ENCODE results near the gene PPP1R12B.
"Not testable (repeated sequence)": the region's sequence is repeated elsewhere in the genome, so short reads cannot be mapped to it uniquely, and the experiment has no call there.

Gene PPP1R12B

GRCh38 chr1:202439308-202439707, 90.8 kb downstream of the PPP1R12B start:
- in situ Hi-C loops (cut with MboI; ENCODE audit: low sequenced_read_pairs): no loop called here

- in situ Hi-C loops (cut with MboI; ENCODE audit: low sequenced_read_pairs): not testable (repeated sequence)
Measured at GRCh38 chr1:202448140-202448539, 99.6 kb downstream of the PPP1R12B start.

GRCh38 chr1:202451641-202452040, 103.1 kb downstream of the PPP1R12B start:
- in situ Hi-C loops (cut with MboI; ENCODE audit: low sequenced_read_pairs): not testable (repeated sequence)

- in situ Hi-C loops (cut with MboI; ENCODE audit: low sequenced_read_pairs): no loop called here
Measured at GRCh38 chr1:202452508-202452907, 104.0 kb downstream of the PPP1R12B start.

GRCh38 chr1:202456372-202457169, 108.1 kb downstream of the PPP1R12B start:
- in situ Hi-C loops (cut with MboI; ENCODE audit: low sequenced_read_pairs): not testable (repeated sequence)

GRCh38 chr1:202458651-202459050, 110.2 kb downstream of the PPP1R12B start:
- in situ Hi-C loops (cut with MboI; ENCODE audit: low sequenced_read_pairs): not testable (repeated sequence)

- in situ Hi-C loops (cut with MboI; ENCODE audit: low sequenced_read_pairs): not testable (repeated sequence)
Measured at GRCh38 chr1:202459470-202460142, 111.1 kb downstream of the PPP1R12B start.

- in situ Hi-C loops (cut with MboI; ENCODE audit: low sequenced_read_pairs): not testable (repeated sequence)
Measured at GRCh38 chr1:202460143-202460495, 111.6 kb downstream of the PPP1R12B start.

- in situ Hi-C loops (cut with MboI; ENCODE audit: low sequenced_read_pairs): no loop called here
Measured at GRCh38 chr1:202462342-202463076, 114.0 kb downstream of the PPP1R12B start.

GRCh38 chr1:202464153-202464742, 115.7 kb downstream of the PPP1R12B start:
- in situ Hi-C loops (cut with MboI; ENCODE audit: low sequenced_read_pairs): not testable (repeated sequence)

GRCh38 chr1:202465644-202466270, 117.3 kb downstream of the PPP1R12B start:
- in situ Hi-C loops (cut with MboI; ENCODE audit: low sequenced_read_pairs): not testable (repeated sequence)

- in situ Hi-C loops (cut with MboI; ENCODE audit: low sequenced_read_pairs): not testable (repeated sequence)
Measured at GRCh38 chr1:202466339-202466738, 117.8 kb downstream of the PPP1R12B start.

GRCh38 chr1:202467381-202467780, 118.9 kb downstream of the PPP1R12B start:
- in situ Hi-C loops (cut with MboI; ENCODE audit: low sequenced_read_pairs): not testable (repeated sequence)

GRCh38 chr1:202468695-202469094, 120.2 kb downstream of the PPP1R12B start:
- in situ Hi-C loops (cut with MboI; ENCODE audit: low sequenced_read_pairs): not testable (repeated sequence)

- in situ Hi-C loops (cut with MboI; ENCODE audit: low sequenced_read_pairs): not testable (repeated sequence)
Measured at GRCh38 chr1:202469123-202469522, 120.6 kb downstream of the PPP1R12B start.

GRCh38 chr1:202471246-202471645, 122.7 kb downstream of the PPP1R12B start:
- in situ Hi-C loops (cut with MboI; ENCODE audit: low sequenced_read_pairs): no loop called here

- in situ Hi-C loops (cut with MboI; ENCODE audit: low sequenced_read_pairs): not testable (repeated sequence)
Measured at GRCh38 chr1:202472347-202473124, 124.0 kb downstream of the PPP1R12B start.

GRCh38 chr1:202473266-202474045, 125.0 kb downstream of the PPP1R12B start:
- in situ Hi-C loops (cut with MboI; ENCODE audit: low sequenced_read_pairs): not testable (repeated sequence)

- in situ Hi-C loops (cut with MboI; ENCODE audit: low sequenced_read_pairs): loop anchor here (25.0 kb wide), 2 partner anchors 233 to 508 kb away; partner anchors contain the start of gene SYT2
Measured at GRCh38 chr1:202479661-202480060, 131.2 kb downstream of the PPP1R12B start.

All from HL-60/S4 treated with retinoic acid at 250 ng/mL for 4 days and 3 days (cell line).